Measurements from ENCODE around the gene OXSR1.

GRCh38 chr3:38119248-38119544 is 46.1 kb upstream of the OXSR1 start:
- TF ChIP-seq POLR2AphosphoS5 (IDR thresholded peaks at IDR 0.05; ENCODE audit: low read depth, low read length) (no peak), SIN3A (IDR thresholded peaks at IDR 0.05; ENCODE audit: borderline replicate concordance, insufficient read depth, low read length) (no peak)
